ENCODE data around the gene LAMA1.
A peak's percentile ranks its signal among the peaks of the same experiment; 100 is the strongest.

The LAMA1 gene

GRCh38 chr18:7104649-7105048 lies 12.9 kb downstream of the LAMA1 start:
- no peak for DNase-seq

GRCh38 chr18:7102131-7102530 lies 15.5 kb downstream of the LAMA1 start:
- DNase-seq = no peak

- DNase-seq = no peak
Observed at GRCh38 chr18:7096838-7097237, 20.8 kb downstream of the LAMA1 start.

- DNase-seq = no peak
Observed at GRCh38 chr18:7094427-7094826, 23.2 kb downstream of the LAMA1 start.

DNA sequence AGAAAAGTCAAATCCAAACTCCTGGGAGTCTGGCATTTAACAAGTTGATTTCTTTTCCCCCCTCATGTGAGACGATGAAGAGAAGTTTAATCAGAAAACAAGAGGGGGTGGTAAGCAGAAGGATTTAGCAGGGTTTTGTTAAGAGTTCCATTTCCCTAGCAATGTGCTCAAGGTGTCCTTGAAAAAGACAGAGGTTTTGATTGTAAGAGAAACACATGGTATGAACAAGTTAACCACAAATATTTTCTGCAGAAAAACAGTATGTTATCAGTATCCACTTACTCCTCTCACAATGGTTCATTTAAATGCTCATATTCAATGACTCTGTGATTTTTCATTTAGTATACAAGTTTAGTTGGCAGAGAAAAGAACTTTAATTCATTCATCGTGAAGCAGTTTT lies 26.8 kb downstream of the LAMA1 start:
- DNase-seq = no peak

GRCh38 chr18:7089369-7089768 lies 28.2 kb downstream of the LAMA1 start:
- no peak for DNase-seq

- DNase-seq = no peak
Observed at GRCh38 chr18:7084080-7085065, 33.2 kb downstream of the LAMA1 start.

DNA sequence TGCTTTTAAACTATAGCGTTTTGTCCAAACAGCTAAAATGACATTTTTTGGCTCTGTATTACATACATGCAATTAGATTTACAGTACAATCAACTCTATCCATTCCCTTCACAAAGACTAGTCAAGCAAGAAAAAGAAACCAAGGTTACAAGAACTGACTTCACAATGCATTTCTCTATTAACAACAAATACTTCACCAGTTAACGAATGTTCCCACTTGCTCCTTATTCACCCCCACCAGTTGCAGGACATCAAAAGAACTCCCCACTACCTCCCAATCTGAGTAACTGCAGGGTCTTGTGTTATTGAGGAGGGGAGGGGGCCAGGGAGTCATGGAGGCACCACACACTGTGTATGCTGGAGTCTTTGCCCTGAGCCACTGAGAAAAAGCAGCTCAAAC lies 34.9 kb downstream of the LAMA1 start:
- no peak for DNase-seq

- no peak for DNase-seq
Observed at GRCh38 chr18:7079231-7079630, 38.4 kb downstream of the LAMA1 start.

- peak; percentile 65 for DNase-seq
Observed at GRCh38 chr18:7072593-7072992, 45.0 kb downstream of the LAMA1 start.

- DNase-seq = no peak
Observed at GRCh38 chr18:7071600-7071999, 46.0 kb downstream of the LAMA1 start.

DNA sequence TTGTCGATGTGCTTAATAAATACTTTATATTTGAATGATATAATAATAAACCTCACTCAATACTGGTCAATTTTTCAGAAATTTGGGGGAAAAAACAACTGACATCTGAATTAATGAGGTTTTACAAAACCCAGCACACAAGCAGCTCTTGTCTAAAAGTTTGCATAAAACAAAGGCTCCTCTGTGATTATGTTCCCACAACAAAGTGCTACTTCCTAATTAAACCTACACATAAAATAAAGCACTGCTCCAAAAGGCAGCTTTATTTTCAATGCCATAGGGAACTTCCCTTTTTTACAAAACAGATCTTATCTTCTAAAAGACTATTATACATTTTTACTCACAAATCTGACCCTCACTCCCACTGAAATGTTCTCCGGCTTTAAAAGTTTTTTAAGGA lies 47.1 kb downstream of the LAMA1 start:
- no peak for DNase-seq

DNA sequence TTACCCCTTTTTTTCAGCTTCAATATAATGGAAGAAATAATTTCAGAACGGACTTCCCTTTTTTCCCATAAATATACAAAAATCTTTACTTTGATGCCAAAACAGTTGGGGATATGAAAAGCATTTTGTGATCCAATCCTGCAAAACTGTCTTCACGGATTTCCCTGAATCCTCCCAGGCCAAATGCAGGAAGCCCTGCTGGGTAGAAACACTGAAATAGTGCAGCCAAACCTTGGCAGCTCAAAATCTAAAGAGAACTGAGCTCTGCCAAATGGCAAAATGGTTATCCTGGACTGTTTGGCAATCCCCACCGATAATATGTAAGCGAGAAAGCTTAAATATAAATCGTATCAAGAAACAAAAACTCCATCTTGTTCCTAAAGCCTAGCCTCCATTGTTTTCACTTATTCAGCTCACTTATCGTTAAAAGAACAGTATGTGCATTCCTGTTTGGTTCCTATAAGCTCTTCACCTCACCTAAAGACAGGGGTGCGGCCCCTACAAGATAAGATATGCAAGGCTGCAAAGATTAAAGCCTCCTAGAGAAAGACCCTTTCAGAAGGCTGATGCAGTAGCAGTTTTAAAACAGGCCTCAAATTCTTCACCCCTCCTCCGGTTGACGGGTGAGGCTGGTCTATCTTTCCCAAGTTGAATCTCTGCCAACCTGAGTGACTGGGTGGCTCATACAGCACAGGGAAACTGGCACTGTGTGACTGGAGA lies 48.6 kb downstream of the LAMA1 start:
- no peak for DNase-seq

DNA sequence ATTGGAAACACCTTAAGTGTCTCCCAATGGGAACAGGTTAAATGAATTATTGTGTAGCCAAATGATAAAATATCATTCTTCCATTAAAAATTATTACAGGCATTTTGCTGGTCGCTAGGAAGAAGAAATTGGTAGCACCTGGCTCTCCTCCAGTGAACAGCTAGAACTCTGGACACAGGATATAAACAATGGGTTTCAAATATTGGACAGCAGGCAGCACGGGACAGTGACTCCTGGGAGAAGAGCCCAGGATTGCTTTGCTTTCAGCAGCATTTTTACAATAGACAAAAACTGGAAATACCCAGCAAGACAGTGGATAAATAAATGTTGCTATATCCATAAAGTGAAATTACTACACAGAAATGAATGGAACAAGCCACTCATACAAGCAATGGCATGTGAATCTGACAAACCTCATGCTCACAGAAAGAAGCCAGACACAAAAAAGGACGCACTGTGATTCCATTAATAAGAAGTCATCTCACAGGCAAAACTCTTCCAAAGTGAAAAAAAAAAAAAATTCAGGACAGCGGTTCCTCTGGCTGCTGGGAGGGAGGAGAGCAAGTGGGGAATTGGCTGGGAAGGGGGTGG lies 50.5 kb downstream of the LAMA1 start:
- DNase-seq = no peak

DNA sequence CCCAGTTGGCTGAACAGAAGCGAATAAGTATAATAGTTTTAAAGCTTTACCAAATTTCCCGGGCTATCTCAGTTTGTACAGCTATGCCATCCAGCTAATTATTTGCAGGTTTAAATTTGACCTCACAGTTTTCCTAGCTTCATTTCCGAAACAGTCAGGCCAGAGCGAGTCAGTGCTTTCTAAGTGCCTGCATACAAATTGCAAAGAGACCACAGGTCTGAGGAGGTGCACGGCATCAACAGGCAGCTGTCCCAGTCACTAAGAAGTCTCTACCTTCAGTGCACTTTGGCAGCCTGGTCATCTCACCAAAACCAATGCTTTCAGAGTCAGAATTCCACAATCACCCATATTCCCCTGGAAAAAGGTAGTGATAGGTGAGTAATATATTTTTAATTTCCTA lies 51.9 kb downstream of the LAMA1 start:
- no peak for DNase-seq

DNA sequence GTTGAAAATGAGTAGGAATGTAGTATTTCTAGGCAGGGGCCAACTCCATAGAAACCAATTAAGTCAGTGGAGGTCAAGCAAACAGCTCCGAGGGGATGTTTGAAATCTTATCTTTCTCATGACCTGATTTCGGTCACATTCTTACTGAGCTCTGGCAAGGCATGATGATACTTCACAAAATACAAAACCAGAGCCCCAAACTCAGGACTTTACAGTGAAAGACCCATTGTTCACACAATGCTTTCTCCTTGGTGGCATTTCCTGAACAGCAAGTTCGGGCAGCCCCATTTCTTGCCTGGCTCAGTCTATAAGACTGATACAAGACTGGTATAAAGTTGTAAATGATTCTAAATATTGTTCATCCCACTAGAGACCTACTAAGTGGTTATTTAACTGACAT lies 53.3 kb downstream of the LAMA1 start:
- no peak for DNase-seq

GRCh38 chr18:7062811-7063210 lies 54.8 kb downstream of the LAMA1 start:
- DNase-seq = no peak

DNA sequence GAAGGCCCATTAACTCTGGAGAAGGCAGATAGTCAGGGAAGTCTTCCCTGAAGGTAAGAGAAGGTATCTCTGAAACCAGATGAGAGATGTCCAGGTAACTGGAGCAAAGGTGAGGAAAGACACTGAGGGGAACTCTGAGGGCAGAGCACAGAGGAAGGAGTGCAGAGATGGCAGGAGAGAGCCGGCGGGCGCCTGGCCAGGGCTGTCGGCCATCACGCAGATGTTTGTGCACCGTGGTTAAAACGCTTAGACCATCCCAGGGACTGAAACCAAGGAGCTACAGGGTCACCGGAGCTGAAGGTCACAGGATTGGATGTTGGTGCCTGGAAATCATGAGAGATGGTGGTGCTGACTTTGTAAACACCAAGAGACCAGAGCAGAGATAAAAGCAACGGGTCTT lies 55.4 kb downstream of the LAMA1 start:
- DNase-seq = no peak

GRCh38 chr18:7059276-7059675 lies 58.3 kb downstream of the LAMA1 start:
- DNase-seq = no peak

- DNase-seq = no peak
Observed at GRCh38 chr18:7056026-7056425, 61.6 kb downstream of the LAMA1 start.

DNA sequence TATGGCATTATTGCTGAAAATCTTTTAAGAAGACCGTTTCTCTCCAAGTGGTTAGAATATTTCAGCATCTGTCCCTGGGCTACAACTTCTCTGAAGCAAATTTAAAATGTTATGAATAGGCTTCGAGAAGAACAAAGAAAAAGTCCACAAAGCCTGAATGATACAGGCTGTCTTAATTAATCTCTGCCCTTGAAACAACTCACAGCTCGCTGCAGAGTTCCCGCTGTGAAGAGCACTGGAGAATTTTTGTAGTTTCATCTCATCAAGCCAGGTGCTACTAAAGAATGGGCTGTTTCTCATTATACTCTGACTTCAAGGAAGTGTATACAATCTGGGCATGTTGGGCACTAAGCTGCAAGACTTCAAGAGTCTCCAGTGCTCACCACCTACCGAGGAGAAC lies 67.6 kb downstream of the LAMA1 start:
- DNase-seq = no peak

DNA sequence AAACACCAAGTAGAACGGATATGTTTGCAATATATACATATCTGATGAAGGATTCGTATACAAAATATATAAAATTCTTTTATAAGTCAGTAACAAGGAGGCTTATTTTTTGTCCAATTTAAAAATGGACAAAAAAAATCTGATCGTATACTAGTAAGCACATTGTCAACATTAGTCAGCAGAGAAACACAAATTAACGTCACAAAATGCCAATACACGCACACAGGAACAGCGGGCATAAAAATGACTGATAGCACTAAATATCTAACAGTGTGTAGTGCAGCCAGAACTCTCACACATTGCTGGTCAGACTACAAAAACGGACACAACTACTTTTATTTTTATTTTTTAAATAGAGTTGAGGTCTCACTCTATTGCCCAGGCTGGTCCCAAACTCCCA lies 69.5 kb downstream of the LAMA1 start:
- DNase-seq = no peak

- no peak for DNase-seq
Observed at GRCh38 chr18:7047336-7047735, 70.3 kb downstream of the LAMA1 start.

GRCh38 chr18:7038330-7038851 lies 79.2 kb downstream of the LAMA1 start:
- peak; percentile 87 for DNase-seq

Measured in NCI-H510A (cell line).